Keratinocyte (primary cell): Measurements from ENCODE around the gene PSMB11. TPM values are rescaled to one million over a fixed set of nuclear protein-coding genes. Genes with fewer than 3 reads are reported as not detected.

Experiments used
- DNase-seq: peaks from one replicate; pipeline ENCODE4 v3.0.0-alpha.2; 2011; ENCODE audit warnings: low read depth, missing footprints, low spot score
- FAIRE-seq: peaks from 2 replicates; lab custom pipeline; 2011; peaks lifted over from hg19 to GRCh38; lab: Jason Lieb, UNC
- H2AFZ ChIP-seq: 2 replicates; pipeline ENCODE4 v1.6.0; 2012; ENCODE audit warnings: low read length, control low read depth, inconsistent platforms; ENCODE audit not compliant: control insufficient read depth
- H3K27ac ChIP-seq: 2 replicates; pipeline ENCODE4 v1.5.1; 2011; ENCODE audit warnings: low read length; ENCODE audit not compliant: control insufficient read depth, insufficient read depth
- H3K27me3 ChIP-seq: 3 replicates; pipeline ENCODE4 v1.6.0; 2011; ENCODE audit warnings: low read length; ENCODE audit not compliant: control insufficient read depth, insufficient read depth; ENCODE audit errors: extremely low read depth
- H3K36me3 ChIP-seq, 2 experiments: 2 replicates in 1 of 2; 3 replicates in 1 of 2; pipeline ENCODE4 v1.5.1; 2011; ENCODE audit warnings: low read length in 2 of 2, mild to moderate bottlenecking in 1 of 2; ENCODE audit not compliant: control insufficient read depth in 2 of 2, insufficient read depth in 2 of 2; ENCODE audit errors: extremely low read depth in 1 of 2
- H3K4me1 ChIP-seq: 3 replicates; pipeline ENCODE4 v1.5.1; 2011; ENCODE audit warnings: low read length; ENCODE audit not compliant: control insufficient read depth, insufficient read depth; ENCODE audit errors: extremely low read depth
- H3K4me2 ChIP-seq: 3 replicates; pipeline ENCODE4 v1.6.0; 2011; ENCODE audit warnings: low read depth, low read length; ENCODE audit not compliant: control insufficient read depth, insufficient read depth; ENCODE audit errors: extremely low read depth
- H3K4me3 ChIP-seq, 3 experiments: fragments of 200-600 bp in 1 of 3; sonication (generic) in 1 of 3; 2 replicates in 2 of 3; 3 replicates in 1 of 3; pipeline ENCODE4 v1.5.1; 2011 to 2016; ENCODE audit warnings: low read length in 3 of 3, mild to moderate bottlenecking in 3 of 3, control low read depth in 2 of 3, inconsistent platforms in 1 of 3, low read depth in 1 of 3, mixed read lengths in 1 of 3, mixed run types in 1 of 3, moderate library complexity in 1 of 3; ENCODE audit not compliant: control insufficient read depth in 2 of 3, insufficient read depth in 2 of 3; ENCODE audit errors: extremely low read depth in 1 of 3
- H3K79me2 ChIP-seq: 2 replicates; pipeline ENCODE4 v1.6.0; 2012; ENCODE audit warnings: low read length; ENCODE audit not compliant: control insufficient read depth, insufficient read depth
- H3K9ac ChIP-seq: 3 replicates; pipeline ENCODE4 v1.6.0; 2011; ENCODE audit warnings: low read length; ENCODE audit not compliant: control insufficient read depth, insufficient read depth; ENCODE audit errors: extremely low read depth
- H3K9me1 ChIP-seq: 3 replicates; pipeline ENCODE4 v1.6.0; 2011; ENCODE audit warnings: low read length; ENCODE audit not compliant: control insufficient read depth, insufficient read depth; ENCODE audit errors: extremely low read depth
- H3K9me3 ChIP-seq: 2 replicates; pipeline ENCODE4 v1.5.1; 2012; ENCODE audit warnings: low read depth, low read length; ENCODE audit not compliant: control insufficient read depth
- H4K20me1 ChIP-seq: 3 replicates; pipeline ENCODE4 v1.6.0; 2011; ENCODE audit warnings: low read length; ENCODE audit not compliant: control insufficient read depth, insufficient read depth; ENCODE audit errors: extremely low read depth
- EZH2 ChIP-seq: IDR thresholded peaks from one replicate; pipeline ENCODE4 v1.6.1; 2012; ENCODE audit warnings: inconsistent platforms, mild to moderate bottlenecking, low read length, moderate library complexity
- dilution Hi-C: fragments of 300-500 bp; cut with MboI; formaldehyde crosslinking; loops from one replicate; pipeline ENCODE4 v1.7.0; 2020; ENCODE audit warnings: low sequenced_read_pairs; ENCODE audit not compliant: extremely low pct_ligation_motif_present
- polyA plus RNA-seq, 5 experiments: library from polyadenylated mRNA; depleted of rRNA in 3 of 5; stranded (reverse) in 3 of 5; stranded (forward) in 1 of 5; unstranded in 1 of 5; fragments of >200 nt; gene quantifications; 1 replicate in 1 of 5; 2 replicates in 3 of 5; 3 replicates in 1 of 5; pipeline versions ENCODE4 v1.2.1 to v1.2.3, GENCODE V29; 2011 to 2012; ENCODE audit warnings: missing spikeins in 2 of 5, low read depth in 1 of 5, low replicate concordance in 1 of 5
- TF ChIP-seq, protein P1 (sequence below), 3 experiments: IDR thresholded peaks in 1 of 3; conservative IDR thresholded peaks in 1 of 3; optimal IDR thresholded peaks in 1 of 3; 2 replicates in 2 of 3; 3 replicates in 1 of 3; pipeline versions ENCODE3 to v1.5.1; 2011; ENCODE audit warnings: low read length in 3 of 3, mild to moderate bottlenecking in 3 of 3, moderate library complexity in 2 of 3, control low read depth in 1 of 3, inconsistent platforms in 1 of 3; ENCODE audit not compliant: insufficient read depth in 2 of 3; ENCODE audit errors: extremely low read depth in 1 of 3

The PSMB11 gene
- polyA plus RNA-seq, 1 donor (not counting 4 experiments of a cell fraction or from before 2014, with no cell fraction given) = not detected

GRCh38 chr14:23035303-23036144 is 6.5 kb upstream of the PSMB11 start:
- peak overlapping the region; percentile 83 for H3K4me2 ChIP-seq
- peaks cover 28% of the 10 kb centered on the region for H3K79me2 ChIP-seq
- peak overlapping the region; percentile 100 for H3K27ac ChIP-seq
- dilution Hi-C loops = no loop called here
- peaks cover 10% of the 10 kb centered on the region for H3K4me1 ChIP-seq
- no peaks in the 10 kb centered on the region for H4K20me1 ChIP-seq
- H3K9ac ChIP-seq = peak overlapping the region; percentile 98
- H3K9me1 ChIP-seq = no peaks in the 10 kb centered on the region
- H3K27me3 ChIP-seq = no peaks in the 10 kb centered on the region
- peaks cover 5 to 6% of the 10 kb centered on the region in 2 experiments for H3K36me3 ChIP-seq
- peak overlapping the region in 2 of 3 experiments; percentile 98 for H3K4me3 ChIP-seq
- TF ChIP-seq EZH2 = no peak
- TF ChIP-seq, protein P1, sequence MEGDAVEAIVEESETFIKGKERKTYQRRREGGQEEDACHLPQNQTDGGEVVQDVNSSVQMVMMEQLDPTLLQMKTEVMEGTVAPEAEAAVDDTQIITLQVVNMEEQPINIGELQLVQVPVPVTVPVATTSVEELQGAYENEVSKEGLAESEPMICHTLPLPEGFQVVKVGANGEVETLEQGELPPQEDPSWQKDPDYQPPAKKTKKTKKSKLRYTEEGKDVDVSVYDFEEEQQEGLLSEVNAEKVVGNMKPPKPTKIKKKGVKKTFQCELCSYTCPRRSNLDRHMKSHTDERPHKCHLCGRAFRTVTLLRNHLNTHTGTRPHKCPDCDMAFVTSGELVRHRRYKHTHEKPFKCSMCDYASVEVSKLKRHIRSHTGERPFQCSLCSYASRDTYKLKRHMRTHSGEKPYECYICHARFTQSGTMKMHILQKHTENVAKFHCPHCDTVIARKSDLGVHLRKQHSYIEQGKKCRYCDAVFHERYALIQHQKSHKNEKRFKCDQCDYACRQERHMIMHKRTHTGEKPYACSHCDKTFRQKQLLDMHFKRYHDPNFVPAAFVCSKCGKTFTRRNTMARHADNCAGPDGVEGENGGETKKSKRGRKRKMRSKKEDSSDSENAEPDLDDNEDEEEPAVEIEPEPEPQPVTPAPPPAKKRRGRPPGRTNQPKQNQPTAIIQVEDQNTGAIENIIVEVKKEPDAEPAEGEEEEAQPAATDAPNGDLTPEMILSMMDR (optimal IDR thresholded peaks at IDR 0.05 in 1 of 3, IDR thresholded peaks at IDR 0.05 in 1 of 3, conservative IDR thresholded peaks at IDR 0.05 in 1 of 3; ENCODE audit: extremely low read depth in 1 of 3, insufficient read depth in 2 of 3, low read length in 3 of 3) = no peak
- no peak for FAIRE-seq
- DNase-seq = no peak
- peak overlapping the region; percentile 100 for H2AFZ ChIP-seq
- H3K9me3 ChIP-seq = no peaks in the 10 kb centered on the region

DNA sequence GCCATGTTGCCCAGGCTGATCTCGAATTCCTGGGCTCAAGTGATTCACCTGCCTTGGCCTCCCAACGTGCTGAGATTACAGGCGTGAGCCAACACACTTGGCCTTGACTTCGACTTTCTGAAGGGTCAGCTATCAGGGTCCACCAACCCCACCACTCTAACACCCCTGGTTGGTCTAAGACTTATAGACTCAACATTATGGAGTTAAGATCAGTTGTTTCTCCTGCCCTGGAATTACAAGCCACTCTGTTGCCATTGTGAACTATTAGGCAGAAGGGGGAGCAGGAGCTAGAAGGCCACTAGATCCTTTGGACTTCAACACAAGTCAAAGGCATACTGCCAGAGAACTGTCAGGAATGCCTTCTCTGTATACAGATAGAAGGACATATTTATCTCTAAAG is 1.9 kb upstream of the PSMB11 start:
- H3K36me3 ChIP-seq = no peaks in the 10 kb centered on the region
- no peak overlapping the region for H3K27ac ChIP-seq
- H2AFZ ChIP-seq = no peak overlapping the region
- no peaks in the 10 kb centered on the region for H3K79me2 ChIP-seq
- FAIRE-seq = no peak
- DNase-seq = no peak
- no peaks in the 10 kb centered on the region for H3K9me1 ChIP-seq
- no peaks in the 10 kb centered on the region for H4K20me1 ChIP-seq
- no peak overlapping the region for H3K9ac ChIP-seq
- no peaks in the 10 kb centered on the region for H3K27me3 ChIP-seq
- H3K4me2 ChIP-seq = no peak overlapping the region
- dilution Hi-C loops = no loop called here
- TF ChIP-seq, protein P1 (optimal IDR thresholded peaks at IDR 0.05 in 1 of 3, IDR thresholded peaks at IDR 0.05 in 1 of 3, conservative IDR thresholded peaks at IDR 0.05 in 1 of 3; ENCODE audit: extremely low read depth in 1 of 3, insufficient read depth in 2 of 3, low read length in 3 of 3) = no peak
- TF ChIP-seq EZH2 = no peak
- no peak overlapping the region for H3K4me3 ChIP-seq
- no peaks in the 10 kb centered on the region for H3K9me3 ChIP-seq
- H3K4me1 ChIP-seq = no peaks in the 10 kb centered on the region
